Stimulated activated CD8-positive, alpha-beta memory T cell treated with anti-CD3 and anti-CD28 coated beads, Interleukin-15, amount 100 ng/mL, for 1 hour (primary cell): ENCODE measurements around the gene GART.

Source experiments
- DNase-seq: peaks from one replicate; pipeline ENCODE4 v3.0.0-alpha.2; 2020; ENCODE audit warnings: low read depth

Gene GART

GRCh38 chr21:33461538-33462250, 80.2 kb downstream of the GART start:
- no peak for DNase-seq

GRCh38 chr21:33458861-33459260, 83.1 kb downstream of the GART start:
- no peak for DNase-seq

- DNase-seq = no peak
These were observed 86.1 kb downstream of the GART start for GRCh38 chr21:33455686-33456446.
